ENCODE measurements around the gene UBL3.

Gene UBL3

DNA sequence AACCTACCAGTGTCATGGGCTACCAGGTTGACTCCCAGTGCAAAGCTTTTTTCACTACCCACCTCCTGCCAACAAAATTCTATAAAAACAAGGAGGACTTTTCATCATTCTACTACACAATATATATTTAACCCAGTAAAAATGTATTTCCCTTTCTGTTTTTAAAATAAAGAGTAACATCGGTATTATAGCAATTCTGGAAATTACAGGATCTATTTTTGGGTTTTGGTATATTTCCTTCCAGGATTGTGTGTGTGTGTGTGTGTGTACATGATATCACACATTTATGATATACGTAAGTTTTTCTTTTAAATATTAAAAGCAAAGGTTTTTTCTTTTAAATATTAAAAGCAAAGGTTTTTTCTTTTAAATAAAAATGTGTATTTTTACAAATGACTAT, 6.0 kb upstream of the UBL3 start:
- no peak for DNase-seq (ENCODE audit: low spot score)

- no peak for DNase-seq (ENCODE audit: low spot score)
Observed at GRCh38 chr13:29855784-29856183, 5.4 kb upstream of the UBL3 start.

GRCh38 chr13:29855009-29855408, 4.6 kb upstream of the UBL3 start:
- DNase-seq (ENCODE audit: low spot score), result no peak

DNA sequence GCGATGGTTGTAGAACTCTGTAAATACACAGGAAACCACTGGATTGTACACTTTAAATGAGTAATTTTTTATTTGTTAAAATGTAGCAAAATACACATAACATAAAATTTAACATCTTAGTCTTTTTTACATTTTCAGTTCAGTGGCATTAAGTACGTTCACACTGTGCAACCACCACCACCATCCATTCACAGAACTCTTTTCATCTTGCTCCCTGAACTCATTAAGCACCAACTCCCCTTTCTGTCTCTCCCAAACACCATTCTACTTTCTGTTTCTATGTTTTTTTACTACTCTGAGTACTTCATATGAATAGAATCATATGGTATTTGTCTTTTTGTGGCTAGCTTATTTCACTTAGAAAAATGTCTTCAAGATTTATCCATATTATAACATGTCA, 2.7 kb upstream of the UBL3 start:
- DNase-seq (ENCODE audit: low spot score), result no peak

GRCh38 chr13:29852472-29853054, 2.1 kb upstream of the UBL3 start:
- no peak for DNase-seq (ENCODE audit: low spot score)

DNA sequence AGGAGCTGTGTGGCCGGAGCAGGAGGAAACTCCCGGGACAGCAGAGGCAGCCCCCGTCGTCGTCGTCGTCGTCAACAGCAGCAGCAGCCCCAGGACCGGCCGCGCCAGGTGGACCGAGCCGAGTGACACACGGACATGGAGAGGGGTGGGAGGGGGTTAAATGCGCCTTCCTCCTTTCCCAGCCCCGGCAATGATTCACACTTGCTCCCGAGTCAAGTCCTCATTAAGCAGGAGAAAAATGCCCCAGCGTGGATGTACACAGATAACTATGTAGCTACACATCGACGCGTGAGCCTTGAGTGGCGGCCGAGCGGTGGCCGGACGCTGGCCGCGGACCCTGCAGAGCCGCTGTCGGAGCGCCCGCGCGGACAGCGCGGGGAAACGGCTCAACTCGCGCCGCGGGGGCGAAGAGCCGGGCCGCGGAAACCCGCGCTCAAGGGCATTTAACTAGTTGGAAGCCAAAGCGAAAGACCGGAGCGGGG, 645 bp downstream of the UBL3 start:
- DNase-seq (ENCODE audit: low spot score), result peak; percentile 28

DNA sequence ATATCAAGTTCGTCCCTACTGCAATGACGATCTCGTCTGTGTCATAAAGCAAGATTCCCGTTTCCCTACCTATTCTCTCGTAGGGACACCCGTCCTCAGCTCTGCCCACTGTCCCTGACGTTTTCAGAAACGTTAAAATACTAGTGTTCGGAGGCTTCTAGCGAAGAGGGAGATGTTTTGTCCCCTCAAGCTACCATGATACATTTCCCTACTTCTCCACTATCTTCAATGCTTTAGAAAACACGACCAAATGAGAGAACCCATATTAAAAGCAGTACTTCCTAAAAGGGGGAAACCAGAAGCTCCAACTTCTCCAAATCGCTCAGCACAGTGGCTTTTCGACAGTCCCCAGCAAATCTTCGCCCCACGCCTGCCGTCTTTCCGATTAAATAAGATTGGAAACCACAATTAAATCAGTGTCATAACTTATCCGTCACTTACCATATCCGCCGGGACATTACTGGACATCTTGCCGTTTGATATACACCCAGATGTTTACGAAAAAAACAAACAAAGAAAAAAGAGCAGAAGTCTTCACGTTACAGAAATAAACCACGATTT, 1.3 kb downstream of the UBL3 start:
- DNase-seq (ENCODE audit: low spot score), result peak; percentile 25

DNA sequence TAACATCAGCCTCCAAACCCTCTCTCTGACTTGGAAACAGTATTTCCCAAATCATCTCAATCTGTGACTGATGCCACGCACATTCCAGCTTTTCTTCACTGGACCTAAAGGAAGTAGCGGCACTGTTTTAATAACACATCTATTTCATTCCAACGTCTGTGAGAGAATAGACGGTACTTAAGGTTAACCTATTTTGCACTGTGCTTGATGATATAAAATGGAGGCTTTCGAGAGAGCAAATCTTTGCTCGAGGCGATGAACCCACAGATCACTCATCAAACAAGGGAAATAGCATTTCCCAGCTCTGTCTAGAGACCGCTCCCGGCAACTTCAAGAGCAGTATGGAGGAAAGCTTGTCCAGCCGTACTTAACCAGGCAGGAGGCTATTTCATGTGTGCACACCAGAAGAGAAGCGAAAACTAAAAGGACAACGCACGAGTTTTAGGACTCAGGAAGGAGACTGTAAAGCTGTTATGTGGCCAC, 2.9 kb downstream of the UBL3 start:
- no peak for DNase-seq (ENCODE audit: low spot score)

DNA sequence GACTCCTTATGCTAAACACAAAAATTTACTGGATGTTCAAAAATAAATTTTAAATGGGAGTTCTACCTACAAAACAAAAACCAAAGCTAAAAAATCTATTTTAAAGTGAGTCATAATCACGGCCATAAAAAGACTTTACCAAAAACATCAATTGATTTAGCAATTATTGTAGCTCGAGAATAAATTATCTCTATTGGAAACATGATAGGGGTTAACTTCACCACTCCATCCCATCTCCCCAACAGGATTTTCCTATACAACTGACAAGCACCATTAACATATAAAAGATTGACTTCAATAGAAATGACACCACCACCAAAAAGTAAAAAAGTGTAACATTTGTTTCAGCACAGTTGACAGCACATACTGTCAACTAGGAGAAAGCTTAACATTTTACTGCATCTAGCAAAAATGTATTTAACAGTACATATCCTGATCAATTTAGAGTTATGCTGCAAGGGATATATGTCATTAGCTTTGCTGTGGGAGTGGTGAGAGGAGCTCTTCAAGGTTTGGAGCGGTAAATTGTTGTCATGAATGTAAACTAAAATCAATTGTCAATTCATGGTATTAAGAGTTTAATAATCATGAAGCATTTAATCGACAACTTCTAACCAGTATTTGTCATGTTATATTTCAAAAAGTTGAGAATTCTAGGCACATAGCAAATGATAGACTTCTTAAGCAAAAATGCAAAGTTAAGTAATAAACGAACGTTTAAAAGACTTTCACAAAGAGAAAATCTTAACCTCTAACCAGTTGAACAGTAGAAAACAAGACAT, 3.8 kb downstream of the UBL3 start:
- no peak for DNase-seq (ENCODE audit: low spot score)

DNA sequence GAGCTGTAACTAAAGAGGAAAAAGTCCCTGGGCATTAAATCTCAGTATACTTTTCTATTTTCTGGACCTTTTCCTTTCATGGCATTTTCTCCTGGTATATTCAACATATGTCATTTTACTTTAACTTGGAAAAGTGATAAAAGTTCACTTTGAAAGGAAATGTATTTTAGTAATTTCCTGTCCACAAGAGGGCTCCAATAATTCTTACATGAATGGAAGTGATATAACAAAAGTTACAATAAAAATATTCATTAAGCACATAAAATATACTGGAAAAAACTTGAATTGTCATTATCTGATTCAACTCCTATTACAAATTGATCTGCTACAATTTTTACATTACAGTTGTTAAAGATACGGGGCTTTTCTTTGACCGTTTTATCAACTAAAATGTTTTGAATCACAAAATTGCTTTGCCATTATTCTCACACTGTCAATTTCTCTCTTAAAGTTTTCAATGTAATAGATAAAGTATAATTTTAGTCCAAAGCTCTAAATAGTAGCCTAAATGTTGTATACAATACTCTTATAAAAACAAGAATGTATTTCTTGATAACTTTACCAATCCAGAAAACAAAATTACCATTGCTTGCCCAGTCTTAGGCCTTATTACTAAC, 4.9 kb downstream of the UBL3 start:
- no peak for DNase-seq (ENCODE audit: low spot score)

DNA sequence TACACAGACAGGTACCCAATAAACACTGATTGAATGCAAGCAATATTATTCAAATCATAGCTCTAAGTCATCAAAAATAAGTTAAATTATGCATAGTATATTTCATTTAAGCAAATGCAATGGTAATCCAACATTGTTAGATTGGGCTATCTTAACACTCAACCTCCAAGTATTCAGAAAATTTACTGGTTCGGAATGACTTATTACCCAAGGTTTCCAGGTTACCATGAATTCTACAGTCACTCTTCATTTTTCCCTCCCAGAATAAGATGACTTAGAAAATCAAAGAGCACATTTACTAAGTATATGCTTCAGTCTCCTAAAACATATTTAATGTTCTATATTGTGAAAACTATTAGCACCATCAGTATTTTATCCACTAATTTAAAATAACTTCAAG, 6.0 kb downstream of the UBL3 start:
- no peak for DNase-seq (ENCODE audit: low spot score)

- no peak for DNase-seq (ENCODE audit: low spot score)
Observed at GRCh38 chr13:29840585-29840984, 9.8 kb downstream of the UBL3 start.

DNA sequence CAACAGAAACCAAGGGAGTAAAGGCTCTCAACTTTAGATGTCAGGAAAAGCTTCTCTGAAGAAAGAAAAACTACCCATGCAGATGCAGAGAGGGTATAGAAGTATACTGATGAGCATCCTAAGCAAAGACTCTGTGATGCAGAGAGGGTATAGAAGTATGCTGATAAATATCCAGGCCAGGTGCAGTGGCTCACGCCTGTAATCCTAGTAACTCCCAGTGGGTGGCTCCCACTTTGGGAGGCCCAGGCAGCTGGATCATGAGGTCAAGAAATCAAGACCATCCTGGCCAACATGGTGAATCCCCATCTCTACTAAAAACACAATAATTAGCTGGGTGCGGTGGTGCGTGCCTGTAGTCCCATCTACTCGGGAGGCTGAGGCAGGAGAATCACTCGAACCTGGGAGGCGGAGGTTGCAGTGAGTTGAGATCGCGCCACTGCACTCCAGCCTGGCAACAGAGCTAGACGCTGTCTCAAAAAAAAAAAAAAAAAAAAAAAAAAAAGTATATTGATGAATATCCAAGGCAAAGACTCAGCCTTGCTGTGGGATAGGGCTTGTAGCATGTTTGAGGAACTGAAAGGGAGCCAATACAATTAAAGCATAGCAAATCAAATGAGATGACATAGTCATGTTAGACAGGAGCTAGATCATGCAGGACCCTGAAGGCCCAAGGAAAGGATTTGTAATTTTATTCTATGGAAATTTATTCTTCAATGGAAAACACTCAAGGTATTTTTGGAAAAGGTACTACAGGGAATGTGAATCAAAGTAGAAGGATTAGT, 14.9 kb downstream of the UBL3 start:
- no peak for DNase-seq (ENCODE audit: low spot score)

- DNase-seq (ENCODE audit: low spot score), result no peak
Observed at GRCh38 chr13:29832761-29833298, 17.6 kb downstream of the UBL3 start.

DNA sequence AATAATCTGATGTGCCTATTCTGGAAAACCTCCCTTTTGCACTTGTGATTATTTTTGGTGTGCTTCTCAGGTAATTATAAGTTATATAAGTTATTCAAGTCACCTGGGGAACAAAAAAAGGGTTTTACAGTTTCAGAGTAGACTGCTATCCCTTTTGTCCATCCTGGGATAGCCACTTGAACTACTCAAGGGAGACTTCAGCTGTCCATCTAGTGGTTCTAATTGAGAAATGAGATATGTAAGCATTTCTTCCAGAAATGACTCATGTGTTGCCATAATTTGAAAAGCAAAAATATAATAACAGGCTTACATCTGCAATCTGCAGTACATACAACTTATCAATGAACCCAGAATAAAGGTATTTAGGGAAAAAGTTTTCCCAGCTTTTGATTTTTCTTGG, 20.4 kb downstream of the UBL3 start:
- DNase-seq (ENCODE audit: low spot score), result no peak

GRCh38 chr13:29819143-29819542, 31.3 kb downstream of the UBL3 start:
- DNase-seq (ENCODE audit: low spot score), result no peak

DNA sequence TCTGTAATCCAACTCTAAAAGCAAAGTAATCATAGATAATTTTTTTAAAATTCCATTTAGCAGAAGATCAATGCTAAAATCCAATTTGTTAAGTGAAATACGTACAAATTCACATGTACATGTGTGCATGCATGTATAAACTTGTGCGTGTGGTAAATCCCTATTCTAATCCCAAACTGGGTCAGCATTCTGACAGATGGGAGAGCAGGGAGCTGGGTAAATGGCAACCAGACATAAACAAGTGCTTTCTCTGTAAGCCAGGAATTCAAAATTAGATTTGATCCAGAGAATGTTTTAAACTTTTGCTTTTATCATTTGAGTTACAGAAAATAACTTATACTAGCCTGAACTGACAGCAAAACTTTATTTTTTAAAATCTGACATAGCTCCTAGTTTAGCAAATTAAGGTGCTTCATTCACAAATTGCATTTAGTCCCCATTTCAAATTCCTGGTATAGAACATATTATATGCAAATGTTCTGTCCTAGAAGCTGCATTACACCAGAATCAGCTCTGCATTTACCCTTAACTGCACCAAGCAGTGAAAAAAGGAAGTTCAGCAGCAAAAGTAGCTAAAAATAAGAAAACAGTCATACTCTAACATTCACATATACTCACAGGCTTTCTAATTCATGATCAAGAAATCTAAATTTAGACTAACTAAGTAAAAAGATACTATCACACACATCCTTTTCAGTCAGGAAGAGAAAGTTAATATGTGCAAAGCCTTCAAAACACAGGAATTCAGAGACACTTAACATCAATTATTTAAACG, 32.6 kb downstream of the UBL3 start:
- DNase-seq (ENCODE audit: low spot score), result peak; percentile 55

DNA sequence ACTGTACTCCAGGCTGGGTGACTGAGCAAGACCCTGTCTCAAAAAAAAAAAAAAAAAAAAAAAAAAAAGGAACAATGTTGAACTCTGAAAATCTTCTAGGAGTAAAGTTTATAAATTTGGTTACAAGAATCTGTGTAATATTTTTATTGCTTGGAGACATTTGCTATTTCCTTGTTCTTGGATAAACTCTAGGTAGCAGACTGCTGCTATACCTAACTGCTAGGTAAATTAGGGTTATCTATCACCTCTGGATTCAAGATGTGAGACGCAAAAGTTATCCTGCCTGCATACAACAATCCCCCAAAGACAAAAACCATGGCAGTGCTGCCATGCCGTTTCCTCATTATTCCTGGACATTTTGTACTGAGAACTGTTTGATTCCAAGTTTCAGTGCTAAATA, 33.7 kb downstream of the UBL3 start:
- no peak for DNase-seq (ENCODE audit: low spot score)

GRCh38 chr13:29815336-29815735, 35.1 kb downstream of the UBL3 start:
- no peak for DNase-seq (ENCODE audit: low spot score)

DNA sequence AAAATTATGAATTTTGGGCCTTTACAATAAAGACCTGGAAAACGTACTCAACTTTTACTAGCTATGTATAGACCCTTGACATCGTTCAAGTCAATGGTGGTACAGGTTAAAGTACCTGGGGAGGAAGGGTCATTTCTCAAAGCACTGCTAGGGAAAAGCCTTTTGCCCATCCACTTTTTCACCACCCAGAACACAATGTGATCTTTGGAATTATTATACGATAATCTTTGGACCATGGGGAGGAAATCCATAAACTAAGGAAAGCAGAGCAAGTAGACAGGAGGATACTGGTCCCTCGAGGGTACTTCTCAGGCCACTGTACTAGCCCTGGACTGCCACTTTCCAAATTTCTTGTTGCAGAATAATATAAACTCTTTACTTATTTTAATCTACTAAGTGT, 39.5 kb downstream of the UBL3 start:
- DNase-seq (ENCODE audit: low spot score), result no peak

GRCh38 chr13:29810145-29810742, 40.2 kb downstream of the UBL3 start:
- DNase-seq (ENCODE audit: low spot score), result no peak
